GM19463 (cell line): Measurements from ENCODE around the gene ARL5C.

Experiments
- ATAC-seq: cut with Tn5 transposase; IDR thresholded peaks from one replicate; pipeline ENCODE4 v1.9.1; 2021; ENCODE audit warnings: mild to moderate bottlenecking, moderate library complexity; ENCODE audit not compliant: unreplicated experiment

Gene ARL5C

GRCh38 chr17:39194089-39194984, 28.4 kb upstream of the ARL5C start:
- ATAC-seq = no peak

DNA sequence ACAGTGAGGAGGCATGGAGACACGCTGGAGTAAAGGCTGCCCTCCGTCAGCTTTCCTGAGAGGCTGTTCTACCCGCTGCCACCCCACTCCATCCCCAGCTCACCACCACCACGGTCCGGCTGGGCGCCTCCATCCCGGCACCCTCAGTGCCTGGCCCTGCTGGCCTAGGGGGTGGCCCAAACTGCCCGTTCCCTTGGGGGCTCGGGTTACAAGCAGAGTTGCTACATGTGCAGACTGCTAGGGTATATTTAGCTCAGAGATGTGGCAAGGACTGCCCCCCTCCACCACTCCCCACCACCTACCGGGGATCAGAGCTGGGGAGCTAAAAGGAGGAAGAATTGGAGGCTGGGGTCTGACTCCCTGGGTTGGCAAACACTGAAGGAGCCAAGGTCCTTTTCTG, 27.4 kb upstream of the ARL5C start:
- ATAC-seq = no peak

DNA sequence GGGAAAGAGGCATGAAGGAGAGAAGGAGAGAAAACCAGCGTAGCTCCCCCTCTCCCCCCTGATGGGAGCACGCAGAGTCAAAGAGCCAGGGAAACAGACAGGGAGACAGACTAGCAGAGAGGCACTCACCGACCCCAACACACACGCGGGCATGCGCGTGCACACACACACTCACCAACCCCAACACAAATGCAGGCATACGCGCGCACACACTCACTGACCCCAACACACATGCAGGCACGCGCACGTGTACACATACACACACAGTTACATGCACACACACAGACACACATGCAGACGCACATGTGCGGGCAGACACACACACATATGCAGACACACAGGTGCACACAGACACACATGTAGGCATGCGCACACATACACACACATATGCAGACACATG, 26.9 kb upstream of the ARL5C start:
- no peak for ATAC-seq

DNA sequence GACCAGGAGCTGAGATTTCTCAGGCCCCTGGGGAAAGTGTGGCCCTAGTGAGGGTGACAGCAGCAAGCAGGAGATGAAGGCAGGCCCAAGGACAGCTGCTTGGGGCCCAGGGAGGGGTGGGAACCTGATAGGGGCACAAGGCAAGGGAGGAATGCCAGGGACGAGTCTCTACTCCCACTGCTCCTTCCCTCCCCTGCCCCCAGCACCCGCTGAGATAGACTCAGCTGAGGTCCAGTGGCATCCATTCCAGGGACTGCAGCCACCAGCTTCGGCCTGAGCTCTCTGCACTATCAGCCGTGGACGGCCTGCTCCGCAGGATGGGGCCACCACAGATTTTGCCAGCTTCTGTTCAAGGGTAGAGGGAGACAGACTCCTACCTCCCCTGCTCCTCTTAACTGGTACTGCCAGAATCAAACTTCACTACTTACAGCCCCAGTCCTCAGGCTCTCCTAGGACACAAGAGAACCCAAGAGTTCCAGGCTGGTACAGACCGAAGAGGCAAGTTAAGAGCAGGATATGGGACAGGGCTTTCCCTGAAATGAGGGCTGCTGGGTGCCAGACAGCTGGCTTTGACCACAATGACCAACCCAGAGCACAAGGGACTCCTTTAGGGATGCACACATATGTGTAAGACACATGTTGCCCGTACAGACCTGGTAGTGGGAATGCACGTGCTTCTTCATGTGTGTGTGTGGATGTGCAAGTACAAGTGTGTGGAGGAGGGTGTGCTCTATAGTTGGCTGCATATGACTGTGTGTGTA, 26.0 kb upstream of the ARL5C start:
- no peak for ATAC-seq

- ATAC-seq = no peak
Observed at GRCh38 chr17:39187152-39187830, 21.3 kb upstream of the ARL5C start.

DNA sequence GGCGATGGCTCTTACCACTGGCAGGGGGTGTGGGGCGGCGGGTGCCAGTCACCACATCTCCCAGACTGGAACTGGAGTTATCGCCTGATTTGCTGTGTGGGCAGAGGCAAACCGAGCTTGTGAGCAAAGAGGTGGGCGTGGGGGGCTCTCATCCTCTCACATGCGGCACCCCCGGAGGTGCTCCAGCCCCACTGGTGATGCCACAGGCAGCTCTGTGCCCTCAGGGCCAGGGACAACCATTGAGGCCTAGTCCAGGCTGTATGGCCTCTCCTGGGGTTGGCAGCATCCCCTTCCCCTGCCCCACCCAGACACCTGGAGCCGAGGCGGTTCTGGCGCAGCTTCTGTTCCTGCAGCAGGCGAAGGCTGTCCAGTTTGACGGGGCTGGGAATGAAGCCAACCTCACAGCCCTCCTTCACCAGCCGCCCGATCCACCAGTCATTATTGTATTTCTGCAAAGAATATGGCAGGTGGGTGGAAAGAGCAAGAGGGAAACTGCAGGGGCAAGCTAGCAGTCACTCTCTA, 20.6 kb upstream of the ARL5C start:
- ATAC-seq = no peak

DNA sequence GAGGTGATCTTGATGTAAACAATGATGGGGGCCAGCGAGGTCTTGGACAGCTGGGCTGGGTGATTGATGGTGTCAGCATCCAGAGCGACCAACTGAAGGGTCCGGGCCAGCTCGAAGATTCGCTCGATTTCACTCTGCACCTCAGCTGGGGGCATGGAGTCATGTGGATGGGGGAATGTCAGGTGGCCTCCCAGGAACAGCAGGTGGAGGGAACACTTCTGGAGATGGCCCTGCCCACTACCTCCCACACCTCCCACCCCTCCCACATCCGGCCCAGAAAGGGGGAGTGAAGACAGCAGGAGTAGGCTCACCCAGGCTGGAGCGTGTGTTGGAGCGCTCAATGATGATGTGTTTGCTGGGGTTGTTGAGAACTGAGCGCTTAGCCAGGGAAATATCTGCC, 17.8 kb upstream of the ARL5C start:
- ATAC-seq = no peak

GRCh38 chr17:39183045-39183444, 17.1 kb upstream of the ARL5C start:
- ATAC-seq = no peak

- ATAC-seq = no peak
Observed at GRCh38 chr17:39181303-39181702, 15.3 kb upstream of the ARL5C start.

DNA sequence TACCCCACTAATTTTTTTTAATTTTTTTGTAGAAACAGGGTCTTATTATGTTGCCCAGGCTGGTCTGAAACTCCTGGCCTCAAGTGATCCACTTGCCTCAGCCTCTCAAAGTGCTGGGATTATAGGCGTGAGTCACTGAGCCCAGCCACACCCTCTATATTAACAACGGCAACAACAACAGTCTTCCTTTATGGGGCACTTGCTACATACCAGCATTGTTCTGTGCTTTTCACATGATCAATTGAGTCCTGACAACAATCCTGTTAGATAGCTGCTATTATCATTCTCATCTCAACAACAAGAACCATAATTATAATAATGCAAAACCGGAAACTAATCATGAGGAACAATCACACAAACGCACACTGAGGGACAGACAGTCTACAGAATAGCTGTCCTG, 12.6 kb upstream of the ARL5C start:
- no peak for ATAC-seq

DNA sequence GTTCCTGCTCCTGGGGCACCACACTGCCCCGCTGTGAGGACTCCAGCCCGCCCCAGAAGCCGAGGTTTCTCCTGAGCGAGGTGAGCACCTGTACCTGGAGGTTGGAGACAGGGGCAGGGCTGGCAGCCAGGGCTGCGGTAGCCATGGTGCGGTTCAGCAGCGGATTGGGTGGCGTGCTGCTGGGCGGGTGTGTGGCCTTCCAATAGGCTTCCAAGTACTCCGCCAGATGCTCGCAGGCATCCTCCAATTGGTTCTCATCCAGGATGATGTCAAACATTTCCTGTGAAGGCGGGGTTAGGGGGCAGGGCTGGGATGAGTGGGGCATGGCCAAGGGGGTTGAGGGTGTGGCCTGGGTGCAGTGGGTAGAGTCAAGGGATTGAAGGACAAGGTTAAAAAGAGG, 11.3 kb upstream of the ARL5C start:
- no peak for ATAC-seq

DNA sequence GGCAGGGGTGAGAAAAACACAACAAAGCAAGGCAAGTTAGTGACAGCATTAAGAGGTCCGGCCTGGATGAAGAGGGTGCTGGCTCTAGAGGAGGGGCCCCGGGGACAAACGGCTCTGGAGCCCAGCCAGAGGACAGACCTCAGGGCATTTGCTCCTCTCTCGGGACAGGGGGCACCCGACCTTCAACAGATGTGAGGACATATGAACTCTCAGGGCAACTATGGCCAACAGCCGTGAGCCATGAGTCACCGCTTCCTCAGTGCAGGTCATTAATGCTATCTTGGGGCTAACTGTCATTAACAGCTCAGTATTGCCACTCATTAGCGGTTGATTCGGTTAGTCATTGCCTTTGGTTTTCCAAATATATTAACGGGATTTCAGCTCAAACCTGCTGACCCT, 9.7 kb upstream of the ARL5C start:
- ATAC-seq = no peak

- ATAC-seq = no peak
Observed at GRCh38 chr17:39174920-39175694, 9.1 kb upstream of the ARL5C start.

- ATAC-seq = no peak
Observed at GRCh38 chr17:39173526-39174274, 7.7 kb upstream of the ARL5C start.

- no peak for ATAC-seq
Observed at GRCh38 chr17:39173080-39173479, 7.1 kb upstream of the ARL5C start.

- ATAC-seq = no peak
Observed at GRCh38 chr17:39171933-39172332, 6.0 kb upstream of the ARL5C start.

- no peak for ATAC-seq
Observed at GRCh38 chr17:39170558-39170957, 4.6 kb upstream of the ARL5C start.

DNA sequence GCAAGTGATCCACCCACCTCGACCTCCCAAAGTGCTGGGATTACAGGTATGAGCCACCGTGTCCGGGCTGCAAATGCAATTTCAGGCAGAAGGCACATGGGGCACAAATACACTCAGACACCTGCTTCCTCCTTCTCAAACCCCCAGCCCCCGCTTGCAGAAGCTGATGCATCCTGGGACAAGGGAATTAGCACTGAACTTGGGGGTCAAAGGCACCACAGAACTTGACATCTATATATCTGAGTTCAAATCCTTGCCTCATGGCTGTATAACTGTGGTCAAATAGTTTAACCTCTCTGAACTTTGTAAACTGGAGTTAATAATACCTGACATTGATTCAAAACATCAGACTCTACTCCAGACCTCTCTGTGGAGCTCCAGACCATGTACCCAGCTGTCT, 4.1 kb upstream of the ARL5C start:
- no peak for ATAC-seq

- no peak for ATAC-seq
Observed at GRCh38 chr17:39169518-39169917, 3.6 kb upstream of the ARL5C start.

GRCh38 chr17:39169101-39169500, 3.1 kb upstream of the ARL5C start:
- no peak for ATAC-seq
